Measurements from ENCODE around the gene WWP2. TPM values are rescaled to one million over a fixed set of nuclear protein-coding genes. Genes with fewer than 3 reads are reported as not detected.

The WWP2 gene
- total RNA-seq, 1 experiment from 2014 or later, result 40.2 TPM

GRCh38 chr16:69773260-69773947 lies 11.3 kb downstream of the WWP2 start:
- no peak overlapping the region for H2BK5ac ChIP-seq (ENCODE audit: insufficient read length, low read length)
- Mint-ChIP-seq H3K36me3 (ENCODE audit: insufficient read depth in 1 of 3, low read depth in 3 of 3) (peaks cover 2 to 11% (median 8%) of the 10 kb centered on the region in 3 experiments; a peak in 3 of 7 replicates), H3K4me1 (peaks cover 6 to 8% of the 10 kb centered on the region in 2 experiments; a peak in 3 of 4 replicates), H3K4me3 (no peak overlapping the region), H3K27ac (peak overlapping the region in 2 of 3 experiments; percentile 23 to 49; a peak in 1 of 7 replicates), H3K9me3 (peaks cover 0 to 5% of the 10 kb centered on the region in 2 experiments; a peak in 2 of 5 replicates), H3K27me3 (ENCODE audit: low read depth) (no peaks in the 10 kb centered on the region)
- no peak overlapping the region for H4K8ac ChIP-seq (replicated peaks; ENCODE audit: insufficient read length, low read depth, low read length)
- H4K91ac ChIP-seq (ENCODE audit: insufficient read length, low read depth, low read length), result no peak overlapping the region
- DNase-seq, result no peak
- no peak overlapping the region for H3K4ac ChIP-seq (ENCODE audit: low read depth, low read length)
- no peak overlapping the region for H3K56ac ChIP-seq (ENCODE audit: insufficient read length, low read depth, low read length)
- no peak overlapping the region for H3K23ac ChIP-seq (ENCODE audit: insufficient read length, low read depth, low read length)
- H3K79me2 ChIP-seq (ENCODE audit: insufficient read depth, low read length), result peaks cover 7% of the 10 kb centered on the region; the same call in 1 of the 2 replicates
- no peak overlapping the region for H4K5ac ChIP-seq (ENCODE audit: insufficient read length, low read depth, low read length)
- no peak overlapping the region for H2AFZ ChIP-seq (ENCODE audit: low read length)
- H3K27ac ChIP-seq (ENCODE audit: insufficient read length, low read depth, low read length), result no peak overlapping the region
- H3K4me1 ChIP-seq (ENCODE audit: insufficient read depth, low read length), result no peaks in the 10 kb centered on the region
- no peak overlapping the region for H2BK20ac ChIP-seq (ENCODE audit: low read depth, low read length, poor library complexity, severe bottlenecking)
- no peaks in the 10 kb centered on the region for H3K27me3 ChIP-seq (ENCODE audit: insufficient read depth, low read length)
- H3K18ac ChIP-seq (ENCODE audit: insufficient read length, low read depth, low read length), result no peak overlapping the region
- no peaks in the 10 kb centered on the region for H3K23me2 ChIP-seq (ENCODE audit: insufficient read length, low read depth, low read length, poor library complexity, severe bottlenecking)
- no peaks in the 10 kb centered on the region for H4K20me1 ChIP-seq (ENCODE audit: control insufficient read depth, insufficient read depth, insufficient read length)
- no peak overlapping the region for H3T11ph ChIP-seq (ENCODE audit: low read length)
- H3K79me1 ChIP-seq (ENCODE audit: insufficient read depth, low read depth, low read length, poor library complexity, severe bottlenecking), result peaks cover 4% of the 10 kb centered on the region
- H2BK12ac ChIP-seq (ENCODE audit: insufficient read length, low read depth, low read length), result no peak overlapping the region
- no peak for TF ChIP-seq CTCF (conservative IDR thresholded peaks at IDR 0.05)
- no peak overlapping the region for H2AK5ac ChIP-seq (ENCODE audit: insufficient read length, low read length)
- no peak overlapping the region for H3K9ac ChIP-seq (ENCODE audit: extremely low read depth, insufficient read length, low read length)
- no peak overlapping the region for H3K4me2 ChIP-seq (ENCODE audit: insufficient read depth, insufficient read length, low read length)
- H2BK120ac ChIP-seq (ENCODE audit: low read depth, low read length, poor library complexity, severe bottlenecking), result no peak overlapping the region
- no CpG with 5 or more reads among the region's 6 CpGs for WGBS (ENCODE audit: extremely low coverage, insufficient read length, low lambda C conversion rate)
- no peak overlapping the region for H2BK15ac ChIP-seq (ENCODE audit: low read depth, low read length)
- H3K9me3 ChIP-seq (ENCODE audit: control insufficient read depth, low read depth, low read length), result no peaks in the 10 kb centered on the region
- H3K14ac ChIP-seq (ENCODE audit: insufficient read depth, low read length), result no peak overlapping the region

Measured in H9 (cell line).